SJSA1 (cell line): ENCODE data around the gene AMMECR1. TPM values are rescaled to one million over a fixed set of nuclear protein-coding genes. Genes with fewer than 3 reads are reported as not detected.
"Not testable (repeated sequence)": the region's sequence is repeated elsewhere in the genome, so short reads cannot be mapped to it uniquely, and the experiment has no call there.

Experiments used
- DNase-seq, 2 experiments: peaks; one replicate each; pipeline ENCODE4 v3.0.0-alpha.2; 2015 to 2020; ENCODE audit warnings: low spot score in 2 of 2, low read depth in 1 of 2
- H3K27ac ChIP-seq: fragments of 250-450 bp; sonication (Bioruptor Pico); 2 replicates; pipeline ENCODE4 v1.5.1; 2020; ENCODE audit warnings: mild to moderate bottlenecking, moderate library complexity
- H3K27me3 ChIP-seq: fragments of 250-450 bp; sonication (Bioruptor Pico); replicated peaks from 2 replicates; pipeline ENCODE4 v1.5.1; 2020; ENCODE audit warnings: mild to moderate bottlenecking, moderate library complexity
- H3K36me3 ChIP-seq: fragments of 250-450 bp; sonication (Bioruptor Pico); 2 replicates; pipeline ENCODE4 v1.5.1; 2020; ENCODE audit warnings: mild to moderate bottlenecking
- H3K4me1 ChIP-seq: fragments of 250-450 bp; sonication (Bioruptor Pico); replicated peaks from 2 replicates; pipeline ENCODE4 v1.6.1; 2021; ENCODE audit warnings: mild to moderate bottlenecking
- H3K4me3 ChIP-seq: fragments of 250-450 bp; sonication (Bioruptor Pico); 2 replicates; pipeline ENCODE4 v1.5.1; 2020; ENCODE audit warnings: mild to moderate bottlenecking
- H3K9me3 ChIP-seq: fragments of 250-450 bp; sonication (Bioruptor Pico); replicated peaks from 2 replicates; pipeline ENCODE4 v1.5.1; 2020; ENCODE audit warnings: mild to moderate bottlenecking
- total RNA-seq: library from RNA; depleted of rRNA; stranded (reverse); fragments of >200 nt; shearing (Covaris generic); gene quantifications from 2 replicates; pipeline ENCODE4 v1.2.3, GENCODE V29; 2014

AMMECR1 gene
- total RNA-seq, 1 experiment from 2014 or later = 12.7 TPM

DNA sequence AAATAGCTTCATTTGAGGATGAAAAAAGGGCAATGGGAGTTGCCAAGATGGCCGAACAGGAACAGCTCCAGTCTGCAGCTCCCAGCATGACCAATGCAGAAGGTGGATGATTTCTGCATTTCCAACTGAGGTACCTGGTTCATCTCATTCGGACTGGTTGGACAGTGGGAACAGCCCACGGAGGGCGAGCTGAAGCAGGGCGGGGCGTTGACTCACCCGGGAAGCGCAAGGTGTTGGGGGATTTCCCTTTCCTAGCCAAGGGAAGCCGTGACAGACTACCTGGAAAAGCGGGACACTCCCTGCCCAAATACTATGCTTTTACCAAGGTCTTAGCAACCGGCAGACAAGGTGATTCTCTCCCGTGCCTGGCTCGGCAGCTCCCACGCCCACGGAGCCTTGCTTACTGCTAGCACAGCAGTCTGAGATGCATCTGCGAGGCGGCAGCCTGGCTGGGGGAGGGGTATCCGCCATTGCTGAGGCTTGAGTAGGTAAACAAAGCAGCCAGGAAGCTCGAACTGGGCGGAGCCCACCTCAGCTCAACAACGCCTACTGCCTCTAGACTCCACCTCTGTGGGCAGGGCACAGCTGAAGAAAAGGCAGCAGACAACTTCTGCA is 88.3 kb downstream of the AMMECR1 start:
- H3K36me3 ChIP-seq, DNase-seq, H3K27ac ChIP-seq, H3K27me3 ChIP-seq, H3K9me3 ChIP-seq, H3K4me1 ChIP-seq, H3K4me3 ChIP-seq: not testable (repeated sequence)

DNA sequence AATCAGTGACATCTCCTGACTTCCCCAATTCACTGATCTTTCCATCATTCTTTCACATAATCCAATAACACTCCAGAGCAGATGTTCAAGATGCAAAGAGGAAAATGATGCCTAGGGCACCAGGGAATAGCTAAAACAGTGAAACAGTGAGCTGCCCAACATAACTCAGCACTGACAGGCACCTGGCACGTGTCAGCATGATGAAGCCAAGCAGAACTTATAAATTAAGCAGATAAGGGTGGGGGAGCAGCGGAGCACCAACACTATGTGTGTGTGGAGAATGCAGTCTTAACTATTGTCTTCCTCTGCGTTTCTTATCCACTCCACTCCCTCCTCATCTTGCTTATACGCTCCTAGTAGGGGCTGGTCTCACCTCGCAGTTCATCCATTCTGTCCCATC is 89.4 kb downstream of the AMMECR1 start:
- Histone ChIP-seq H3K4me3 (no peak overlapping the region), H3K9me3 (no peaks in the 10 kb centered on the region), H3K27me3 (no peaks in the 10 kb centered on the region), H3K4me1 (peaks cover 5% of the 10 kb centered on the region; the same call in 1 of the 2 replicates), H3K27ac (no peak overlapping the region), H3K36me3 (no peaks in the 10 kb centered on the region)
- DNase-seq = no peak

DNA sequence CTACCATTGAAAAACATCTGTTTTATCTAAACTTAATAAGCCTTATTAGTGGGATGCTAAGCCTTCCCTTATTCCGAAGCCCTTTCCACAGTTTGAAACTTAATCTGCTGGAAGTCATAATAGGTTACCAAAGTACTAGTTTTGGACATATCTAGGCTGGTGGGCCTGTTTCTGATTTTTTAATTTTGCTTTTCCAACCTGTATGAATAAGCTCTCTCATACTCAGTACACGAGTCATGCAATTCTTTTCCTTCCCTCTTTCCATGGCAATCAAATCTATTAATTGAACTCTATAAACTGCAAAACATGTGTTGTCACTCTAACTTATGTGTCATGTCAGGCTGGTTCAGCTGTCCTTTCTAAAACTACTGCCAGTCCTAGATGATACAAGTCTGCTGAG is 91.0 kb downstream of the AMMECR1 start:
- Histone ChIP-seq H3K36me3 (no peaks in the 10 kb centered on the region), H3K4me3 (no peak overlapping the region), H3K9me3 (no peaks in the 10 kb centered on the region), H3K27me3 (no peaks in the 10 kb centered on the region), H3K27ac (no peak overlapping the region), H3K4me1 (peaks cover 5% of the 10 kb centered on the region; the same call in 1 of the 2 replicates)
- no peak for DNase-seq

DNA sequence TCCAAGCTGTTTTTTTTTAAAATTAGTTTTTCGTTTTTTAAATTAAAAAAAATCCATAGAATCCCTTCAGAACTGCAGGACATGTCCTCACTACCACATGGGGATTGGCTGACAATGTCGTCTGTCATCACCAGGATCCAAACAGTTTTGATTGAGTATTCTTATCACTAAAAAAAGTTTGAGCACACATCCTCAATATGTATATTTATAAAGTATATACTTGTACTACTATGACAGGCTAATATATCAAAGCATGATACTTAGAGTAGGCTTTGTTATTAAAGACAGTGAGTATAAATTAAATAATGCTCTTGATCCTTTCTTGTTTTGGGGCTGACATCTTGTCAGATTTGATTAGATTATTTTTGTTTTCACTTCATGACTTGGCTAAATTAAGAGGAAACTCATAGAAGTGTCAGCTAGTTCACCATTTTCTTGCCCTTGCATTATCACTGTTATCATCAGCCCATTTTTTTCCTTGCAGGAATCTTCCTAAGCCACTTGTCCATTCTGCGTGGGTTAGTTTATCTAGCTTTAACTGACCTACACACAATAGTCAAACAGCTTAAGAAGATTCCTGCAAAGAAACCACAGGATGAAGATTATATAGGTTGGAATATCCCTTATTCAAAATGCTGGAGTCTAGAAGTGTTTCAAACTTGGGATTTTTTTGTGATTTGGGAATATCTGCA is 92.8 kb downstream of the AMMECR1 start:
- Histone ChIP-seq H3K9me3 (no peaks in the 10 kb centered on the region), H3K27me3 (no peaks in the 10 kb centered on the region), H3K36me3 (no peaks in the 10 kb centered on the region), H3K27ac (no peak overlapping the region), H3K4me1 (peaks cover 10% of the 10 kb centered on the region), H3K4me3 (no peak overlapping the region)
- no peak for DNase-seq

DNA sequence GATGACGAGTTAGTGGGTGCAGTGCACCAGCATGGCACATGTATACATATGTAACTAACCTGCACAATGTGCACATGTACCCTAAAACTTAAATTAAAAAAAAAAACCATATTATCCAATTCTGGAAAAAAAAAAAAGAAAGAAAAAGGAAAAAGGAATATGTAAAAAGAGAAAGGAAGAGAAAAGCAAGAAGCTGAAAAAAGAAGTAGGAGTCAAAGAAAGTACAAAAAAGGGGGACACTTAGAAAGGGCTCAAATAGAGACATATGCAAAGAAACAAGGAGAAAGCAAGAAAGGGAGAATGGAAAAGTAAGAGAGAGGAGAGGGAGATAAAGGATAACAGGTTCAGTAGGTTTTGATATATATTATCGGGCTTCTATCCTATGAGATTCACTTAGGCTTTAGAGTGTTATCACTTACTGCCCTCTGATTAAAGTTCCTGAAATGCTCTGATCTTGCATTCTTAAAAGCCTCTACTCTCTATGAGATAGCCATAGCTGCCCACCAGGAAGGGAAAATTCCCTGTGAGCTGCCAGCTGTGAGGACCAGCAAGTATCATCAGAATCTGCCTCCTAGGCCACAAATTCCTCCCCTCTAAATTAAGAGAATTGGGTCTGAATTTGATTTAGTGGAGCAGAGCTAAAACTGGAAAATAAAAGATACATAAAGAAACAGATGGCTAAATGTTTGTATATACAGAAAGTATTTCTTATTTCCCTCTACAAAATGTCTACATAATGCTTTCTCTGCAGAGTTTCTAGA is 95.2 kb downstream of the AMMECR1 start:
- Histone ChIP-seq H3K4me3 (no peak overlapping the region), H3K4me1 (peaks cover 24% of the 10 kb centered on the region), H3K9me3 (no peaks in the 10 kb centered on the region), H3K27ac (no peak overlapping the region), H3K27me3 (no peaks in the 10 kb centered on the region), H3K36me3 (no peaks in the 10 kb centered on the region)
- DNase-seq = no peak

DNA sequence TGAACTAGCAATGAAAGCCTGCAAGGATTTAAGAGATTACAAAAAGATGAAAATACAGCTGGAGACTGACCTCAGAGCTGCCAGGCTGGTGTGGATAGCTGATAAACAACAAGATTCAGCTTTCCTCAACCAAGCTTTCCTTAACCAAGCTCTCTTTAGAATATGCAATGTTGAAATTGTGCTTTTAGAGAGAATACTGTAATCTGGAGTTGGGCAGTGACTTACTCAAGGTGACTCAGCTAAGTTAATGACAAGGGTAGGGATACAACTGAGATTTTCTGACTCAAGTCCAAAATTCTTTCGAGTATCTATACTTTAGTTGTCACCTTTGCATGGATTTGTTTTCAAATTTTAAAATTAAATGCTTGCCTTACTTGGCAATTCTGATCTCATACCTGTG is 98.0 kb downstream of the AMMECR1 start:
- Histone ChIP-seq H3K27ac (peak overlapping the region; percentile 38), H3K9me3 (no peaks in the 10 kb centered on the region), H3K36me3 (no peaks in the 10 kb centered on the region), H3K4me1 (peaks cover 32% of the 10 kb centered on the region), H3K27me3 (no peaks in the 10 kb centered on the region), H3K4me3 (no peak overlapping the region)
- peak in 1 of 2 experiments; percentile 11 for DNase-seq

DNA sequence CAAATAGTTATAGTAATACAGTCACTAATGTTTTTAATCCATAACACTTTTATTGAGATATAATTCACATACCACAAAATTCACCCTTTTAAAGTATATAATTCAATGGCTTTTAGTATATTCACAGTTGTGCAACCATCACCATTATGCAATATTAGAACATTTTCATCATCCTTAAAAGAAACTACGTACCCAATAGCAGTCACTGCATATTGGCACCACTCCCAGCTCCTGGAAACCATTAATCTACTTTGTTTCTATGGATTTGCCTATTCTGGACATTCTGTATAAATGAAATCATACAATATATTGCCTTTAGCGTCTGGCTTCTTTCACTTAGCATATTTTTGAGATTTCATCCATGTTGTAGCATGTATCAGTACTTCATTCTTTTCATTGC is 99.3 kb downstream of the AMMECR1 start:
- no peaks in the 10 kb centered on the region for H3K9me3 ChIP-seq
- no peaks in the 10 kb centered on the region for H3K27me3 ChIP-seq
- H3K4me1 ChIP-seq = peaks cover 32% of the 10 kb centered on the region
- no peak overlapping the region for H3K4me3 ChIP-seq
- no peak overlapping the region for H3K27ac ChIP-seq
- DNase-seq = no peak
- no peaks in the 10 kb centered on the region for H3K36me3 ChIP-seq

DNA sequence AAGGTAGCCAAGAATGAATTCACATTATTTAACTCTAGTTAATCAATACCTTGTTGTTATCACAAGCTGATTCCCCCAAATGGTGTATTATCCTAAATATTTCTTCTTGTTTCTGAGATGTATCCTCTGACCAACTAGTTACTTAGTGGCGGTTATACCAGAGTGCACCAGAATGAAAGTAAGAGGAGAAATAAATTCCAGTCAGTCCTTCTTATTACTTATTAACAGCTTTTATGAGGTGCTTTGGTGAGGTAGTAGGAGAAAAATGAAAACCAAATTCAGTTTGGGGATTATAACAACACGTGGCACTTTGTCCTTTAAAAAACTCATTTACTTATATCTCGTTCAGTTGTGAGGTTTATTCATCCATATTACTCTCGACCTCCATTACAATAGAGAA is 101.9 kb downstream of the AMMECR1 start:
- H3K36me3 ChIP-seq = no peaks in the 10 kb centered on the region
- H3K4me1 ChIP-seq = peaks cover 39% of the 10 kb centered on the region
- H3K4me3 ChIP-seq = no peak overlapping the region
- no peak for DNase-seq
- H3K9me3 ChIP-seq = no peaks in the 10 kb centered on the region
- no peaks in the 10 kb centered on the region for H3K27me3 ChIP-seq
- H3K27ac ChIP-seq = no peak overlapping the region

DNA sequence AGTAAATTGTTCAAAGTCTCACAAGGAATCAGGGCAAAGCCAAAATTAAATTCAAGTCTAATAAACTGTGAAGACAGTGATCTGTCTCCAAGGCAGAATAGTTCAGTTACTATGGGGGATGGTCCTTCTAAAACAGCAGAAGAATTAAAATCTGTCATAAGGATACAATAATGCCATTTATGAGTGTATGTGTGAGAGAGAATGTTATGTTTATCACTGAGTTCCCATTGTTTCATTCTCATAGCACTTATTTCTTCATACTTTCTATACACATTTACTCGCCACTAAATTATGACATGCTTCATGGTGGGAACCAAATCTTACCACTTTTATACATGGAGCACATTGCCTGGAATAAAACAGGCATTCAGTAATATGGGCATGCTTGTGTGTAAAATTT is 102.5 kb downstream of the AMMECR1 start:
- no peaks in the 10 kb centered on the region for H3K9me3 ChIP-seq
- H3K4me1 ChIP-seq = peaks cover 42% of the 10 kb centered on the region
- DNase-seq = no peak
- H3K27ac ChIP-seq = no peak overlapping the region
- no peaks in the 10 kb centered on the region for H3K36me3 ChIP-seq
- H3K4me3 ChIP-seq = no peak overlapping the region
- H3K27me3 ChIP-seq = no peaks in the 10 kb centered on the region

DNA sequence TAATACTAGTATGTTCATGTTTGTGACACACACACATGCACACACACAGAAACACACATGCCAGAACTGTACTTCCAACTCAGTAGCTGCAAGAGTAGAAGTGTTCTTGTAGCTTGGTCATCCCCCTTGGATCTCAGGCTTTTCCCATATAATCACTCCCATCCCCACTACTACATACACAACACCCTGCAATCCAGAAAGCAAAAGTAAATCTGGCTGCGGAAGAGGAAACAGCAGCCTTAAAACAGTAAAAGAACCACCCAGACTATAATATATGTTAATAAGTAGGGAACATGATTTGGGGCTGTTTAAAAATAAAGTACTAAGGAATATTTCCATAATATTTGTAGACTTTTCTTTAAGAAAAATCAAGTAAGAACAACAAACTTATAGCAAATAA is 103.2 kb downstream of the AMMECR1 start:
- Histone ChIP-seq H3K27ac (no peak overlapping the region), H3K36me3 (no peaks in the 10 kb centered on the region), H3K4me1 (peaks cover 41% of the 10 kb centered on the region), H3K27me3 (no peaks in the 10 kb centered on the region), H3K4me3 (no peak overlapping the region), H3K9me3 (no peaks in the 10 kb centered on the region)
- no peak for DNase-seq

DNA sequence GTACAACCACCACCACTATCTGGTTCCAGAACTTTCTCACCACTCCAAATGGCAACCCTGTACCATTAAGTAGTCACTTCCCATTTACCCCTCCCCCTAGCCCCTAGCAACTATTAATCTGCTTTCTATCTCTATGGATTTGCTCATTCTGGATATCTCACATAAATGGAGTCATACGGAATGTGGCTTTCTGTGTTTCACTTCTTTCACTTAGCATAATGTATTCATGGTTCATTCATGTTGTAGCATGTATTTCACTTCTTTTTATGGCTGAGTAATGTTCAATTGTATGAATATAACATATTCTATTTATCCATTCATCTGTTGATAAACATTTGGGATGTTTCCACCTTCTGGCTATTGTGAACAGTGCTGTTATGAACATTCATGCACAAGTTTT is 104.7 kb downstream of the AMMECR1 start:
- no peak overlapping the region for H3K27ac ChIP-seq
- DNase-seq = no peak
- H3K4me1 ChIP-seq = peaks cover 38% of the 10 kb centered on the region
- no peaks in the 10 kb centered on the region for H3K36me3 ChIP-seq
- H3K4me3 ChIP-seq = no peak overlapping the region
- H3K27me3 ChIP-seq = no peaks in the 10 kb centered on the region
- no peaks in the 10 kb centered on the region for H3K9me3 ChIP-seq

DNA sequence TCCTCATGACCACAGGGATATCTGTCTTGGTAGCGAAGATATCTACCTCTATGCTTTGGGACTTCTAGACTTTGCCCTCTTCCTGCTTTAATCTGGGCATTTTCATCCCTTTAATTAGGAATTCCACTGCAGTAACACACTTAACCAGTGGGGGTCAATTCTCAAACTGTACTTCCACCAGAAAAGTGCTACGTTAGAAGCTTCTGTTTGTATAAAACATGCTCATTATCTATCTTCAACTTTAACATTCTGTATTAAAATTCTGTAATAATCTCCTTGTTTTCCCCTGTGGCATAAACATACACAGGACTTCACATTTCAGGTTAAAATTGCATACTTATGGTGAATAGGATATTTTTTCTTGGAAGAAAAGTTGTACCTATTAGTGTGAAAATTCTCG is 105.6 kb downstream of the AMMECR1 start:
- H3K4me3 ChIP-seq = no peak overlapping the region
- peaks cover 33% of the 10 kb centered on the region for H3K4me1 ChIP-seq
- no peaks in the 10 kb centered on the region for H3K27me3 ChIP-seq
- H3K36me3 ChIP-seq = no peaks in the 10 kb centered on the region
- no peaks in the 10 kb centered on the region for H3K9me3 ChIP-seq
- DNase-seq = no peak
- H3K27ac ChIP-seq = no peak overlapping the region

DNA sequence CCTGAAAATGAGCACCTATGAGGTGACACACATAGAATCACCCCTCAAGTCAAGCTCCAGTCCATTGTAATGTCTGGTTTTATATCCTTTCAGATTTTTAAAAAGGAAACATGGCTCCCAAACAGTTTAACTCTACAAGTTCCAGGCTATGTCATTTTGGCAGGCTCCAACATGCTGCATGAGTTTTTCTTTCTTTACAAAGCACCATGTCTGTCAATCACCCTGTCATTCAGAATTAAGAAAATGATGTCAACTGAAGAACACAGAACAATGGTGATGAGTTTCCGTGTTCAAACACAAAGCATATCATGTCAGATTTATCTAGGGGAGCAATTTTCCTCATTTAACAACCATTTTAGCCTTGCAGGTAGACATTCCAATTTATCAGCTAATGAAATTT is 106.5 kb downstream of the AMMECR1 start:
- Histone ChIP-seq H3K27me3 (no peaks in the 10 kb centered on the region), H3K4me1 (peaks cover 31% of the 10 kb centered on the region), H3K27ac (peak overlapping the region; percentile 88), H3K36me3 (no peaks in the 10 kb centered on the region), H3K4me3 (no peak overlapping the region), H3K9me3 (no peaks in the 10 kb centered on the region)
- no peak for DNase-seq
